ENCODE measurements around the gene CES4A.

CES4A gene

DNA sequence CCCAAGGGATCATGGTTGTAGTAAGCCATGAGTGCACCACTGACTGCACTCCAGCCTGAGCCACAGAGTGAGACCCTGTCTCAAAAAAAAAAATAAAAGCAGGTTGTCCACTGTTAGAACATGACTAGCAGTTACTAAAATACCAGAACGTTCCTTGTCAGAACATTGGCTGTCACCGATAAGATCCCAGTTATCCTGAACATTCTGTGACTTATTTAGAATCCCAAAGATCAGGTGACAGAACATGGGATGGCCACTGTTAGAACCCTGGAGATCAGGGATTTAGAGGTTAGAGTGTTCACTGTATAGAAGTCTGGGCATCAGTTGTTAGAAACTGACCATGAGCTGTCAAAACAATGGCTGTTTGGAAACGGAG, 8.6 kb downstream of the CES4A start:
- Histone ChIP-seq H4K91ac (ENCODE audit: low read depth, low read length, poor library complexity) (no peak overlapping the region), H2BK15ac (ENCODE audit: low read length) (no peak overlapping the region), H3K23ac (ENCODE audit: low read depth, low read length, poor library complexity) (no peak overlapping the region), H3K4me3 (ENCODE audit: low read length in 2 of 2) (no peak overlapping the region), H3K27me3 (ENCODE audit: control insufficient read depth in 3 of 3, insufficient read depth in 3 of 3, low read depth in 1 of 3, low read length in 3 of 3) (peaks cover 4 to 60% (median 32%) of the 10 kb centered on the region in 3 experiments), H3K79me1 (ENCODE audit: low read depth, low read length) (no peaks in the 10 kb centered on the region), H3K27ac (replicated peaks; ENCODE audit: low read length) (no peak overlapping the region), H2AK5ac (ENCODE audit: low read depth, low read length) (no peak overlapping the region), H2BK12ac (ENCODE audit: low read length) (no peak overlapping the region), H2BK5ac (ENCODE audit: low read length) (no peak overlapping the region), H3K4ac (ENCODE audit: low read length) (no peak overlapping the region), H2AFZ (ENCODE audit: low read length) (no peak overlapping the region), H3K4me1 (ENCODE audit: control insufficient read depth in 2 of 2, insufficient read depth in 1 of 2, low read depth in 1 of 2, low read length in 2 of 2) (peaks cover 4 to 10% of the 10 kb centered on the region in 2 donors), H3K18ac (ENCODE audit: low read length) (no peak overlapping the region), H4K8ac (ENCODE audit: low read depth, low read length) (no peak overlapping the region), H3K9ac (ENCODE audit: low read depth, low read length, poor library complexity) (no peak overlapping the region), H3K14ac (ENCODE audit: low read length) (no peak overlapping the region), H3K9me3 (replicated peaks in 1 of 2; ENCODE audit: control insufficient read depth in 2 of 2, insufficient read depth in 1 of 2, low read depth in 1 of 2, low read length in 2 of 2) (peaks cover 0 to 2% of the 10 kb centered on the region in 2 donors), H3K4me2 (ENCODE audit: insufficient read depth, low read length, poor library complexity, severe bottlenecking) (no peak overlapping the region), H2BK120ac (ENCODE audit: low read depth, low read length) (no peak overlapping the region), H3K36me3 (replicated peaks in 1 of 2; ENCODE audit: control insufficient read depth in 2 of 2, insufficient read depth in 2 of 2, low read length in 2 of 2) (no peaks in the 10 kb centered on the region)
- WGBS, 2 donors (ENCODE audit: extremely low coverage in 2 of 2, insufficient read length in 2 of 2, insufficient replicate concordance in 1 of 2) = no CpG with 5 or more reads among the region's 3 CpGs
- DNase-seq (ENCODE audit: low spot score) = no peak

DNA sequence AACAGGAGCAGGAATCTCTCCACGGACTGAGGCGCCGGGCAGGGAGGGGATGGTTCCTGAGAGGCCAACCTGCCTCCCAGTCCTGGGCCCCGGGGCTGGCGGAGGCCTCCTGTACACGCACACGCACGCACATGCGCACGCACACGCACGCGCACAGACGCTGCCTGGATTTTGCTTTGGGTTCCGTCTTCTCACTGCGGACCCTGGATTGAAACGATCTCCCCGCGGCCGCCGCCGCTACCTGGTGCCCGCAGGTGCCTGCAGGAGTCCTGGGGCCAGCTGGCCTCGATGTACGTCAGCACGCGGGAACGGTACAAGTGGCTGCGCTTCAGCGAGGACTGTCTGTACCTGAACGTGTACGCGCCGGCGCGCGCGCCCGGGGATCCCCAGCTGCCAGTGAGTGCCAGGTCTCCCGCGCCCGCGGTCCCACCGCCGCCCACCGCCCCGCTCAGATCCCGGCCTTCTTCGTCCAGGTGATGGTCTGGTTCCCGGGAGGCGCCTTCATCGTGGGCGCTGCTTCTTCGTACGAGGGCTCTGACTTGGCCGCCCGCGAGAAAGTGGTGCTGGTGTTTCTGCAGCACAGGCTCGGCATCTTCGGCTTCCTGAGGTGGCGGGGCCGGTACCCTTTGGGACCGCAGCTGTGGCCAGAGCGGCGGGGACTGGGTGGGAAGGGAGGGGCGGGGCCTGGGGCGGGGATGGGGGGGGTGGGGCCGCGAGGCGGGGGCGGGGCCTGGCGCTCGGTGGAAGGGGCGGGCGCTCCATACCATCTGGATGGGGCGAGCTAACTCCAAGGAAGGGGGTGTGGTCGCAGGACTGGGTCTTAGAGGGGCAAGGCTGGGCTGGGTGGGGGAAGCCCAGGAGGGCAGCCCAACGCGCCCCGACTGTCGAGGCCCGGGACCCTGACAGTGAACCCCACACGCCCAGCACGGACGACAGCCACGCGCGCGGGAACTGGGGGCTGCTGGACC, 12.3 kb downstream of the CES4A start:
- no peak overlapping the region for H2BK12ac ChIP-seq (ENCODE audit: low read length)
- H3K27me3 ChIP-seq (ENCODE audit: control insufficient read depth in 3 of 3, insufficient read depth in 3 of 3, low read depth in 1 of 3, low read length in 3 of 3) = peaks cover 4 to 86% (median 38%) of the 10 kb centered on the region in 3 experiments
- H2BK15ac ChIP-seq (ENCODE audit: low read length) = no peak overlapping the region
- H3K4ac ChIP-seq (ENCODE audit: low read length) = no peak overlapping the region
- no peak overlapping the region for H3K14ac ChIP-seq (ENCODE audit: low read length)
- no peak overlapping the region for H3K27ac ChIP-seq (replicated peaks; ENCODE audit: low read length)
- no peak for DNase-seq (ENCODE audit: low spot score)
- no peaks in the 10 kb centered on the region for H3K36me3 ChIP-seq (replicated peaks in 1 of 2; ENCODE audit: control insufficient read depth in 2 of 2, insufficient read depth in 2 of 2, low read length in 2 of 2)
- peak overlapping the region; percentile 77 for H3K23ac ChIP-seq (ENCODE audit: low read depth, low read length, poor library complexity)
- H3K9ac ChIP-seq (ENCODE audit: low read depth, low read length, poor library complexity) = peak overlapping the region; percentile 82
- no peak overlapping the region for H4K91ac ChIP-seq (ENCODE audit: low read depth, low read length, poor library complexity)
- peak overlapping the region; percentile 68 for H2BK120ac ChIP-seq (ENCODE audit: low read depth, low read length)
- no CpG with 5 or more reads among the region's 89 CpGs for WGBS, 2 donors (ENCODE audit: extremely low coverage in 2 of 2, insufficient read length in 2 of 2, insufficient replicate concordance in 1 of 2)
- no peak overlapping the region for H4K8ac ChIP-seq (ENCODE audit: low read depth, low read length)
- peaks cover 4 to 10% of the 10 kb centered on the region in 2 donors for H3K4me1 ChIP-seq (ENCODE audit: control insufficient read depth in 2 of 2, insufficient read depth in 1 of 2, low read depth in 1 of 2, low read length in 2 of 2)
- peak overlapping the region; percentile 60 for H2AK5ac ChIP-seq (ENCODE audit: low read depth, low read length)
- peaks cover 0 to 2% of the 10 kb centered on the region in 2 donors for H3K9me3 ChIP-seq (replicated peaks in 1 of 2; ENCODE audit: control insufficient read depth in 2 of 2, insufficient read depth in 1 of 2, low read depth in 1 of 2, low read length in 2 of 2)
- H3K4me2 ChIP-seq (ENCODE audit: insufficient read depth, low read length, poor library complexity, severe bottlenecking) = peak overlapping the region; percentile 98
- peak overlapping the region; percentile 92 for H3K18ac ChIP-seq (ENCODE audit: low read length)
- H3K79me1 ChIP-seq (ENCODE audit: low read depth, low read length) = no peaks in the 10 kb centered on the region
- H2AFZ ChIP-seq (ENCODE audit: low read length) = peak overlapping the region; percentile 96
- H3K4me3 ChIP-seq (ENCODE audit: low read length in 2 of 2) = peak overlapping the region; percentile 45 to 85
- peak overlapping the region; percentile 27 for H2BK5ac ChIP-seq (ENCODE audit: low read length)

DNA sequence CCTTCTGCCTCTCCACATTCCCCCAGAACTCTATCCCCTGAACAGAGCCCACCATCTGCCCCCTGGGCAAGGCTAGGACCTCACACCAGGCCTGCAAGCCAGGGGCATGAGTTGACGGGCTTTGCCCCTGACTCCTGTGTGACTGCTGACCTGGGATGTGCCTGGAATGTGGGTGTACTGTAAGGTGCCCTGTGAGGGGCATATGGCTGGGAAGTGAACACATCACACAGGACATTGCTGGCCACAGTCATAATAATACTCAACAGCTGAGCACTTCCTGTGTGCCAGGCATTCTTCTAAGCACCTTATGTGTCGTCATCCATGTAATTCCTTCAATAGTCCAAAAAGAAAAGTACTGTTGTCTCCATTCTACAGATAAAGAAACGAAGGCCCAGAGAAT, 13.3 kb downstream of the CES4A start:
- Histone ChIP-seq H3K27me3 (ENCODE audit: control insufficient read depth in 3 of 3, insufficient read depth in 3 of 3, low read depth in 1 of 3, low read length in 3 of 3) (peaks cover 4 to 84% (median 38%) of the 10 kb centered on the region in 3 experiments), H3K36me3 (replicated peaks in 1 of 2; ENCODE audit: control insufficient read depth in 2 of 2, insufficient read depth in 2 of 2, low read length in 2 of 2) (no peaks in the 10 kb centered on the region), H4K8ac (ENCODE audit: low read depth, low read length) (no peak overlapping the region), H3K9me3 (replicated peaks in 1 of 2; ENCODE audit: control insufficient read depth in 2 of 2, insufficient read depth in 1 of 2, low read depth in 1 of 2, low read length in 2 of 2) (peaks cover 0 to 2% of the 10 kb centered on the region in 2 donors), H3K14ac (ENCODE audit: low read length) (no peak overlapping the region), H2AFZ (ENCODE audit: low read length) (no peak overlapping the region), H2BK12ac (ENCODE audit: low read length) (no peak overlapping the region), H2BK15ac (ENCODE audit: low read length) (no peak overlapping the region), H3K4me2 (ENCODE audit: insufficient read depth, low read length, poor library complexity, severe bottlenecking) (no peak overlapping the region), H4K91ac (ENCODE audit: low read depth, low read length, poor library complexity) (no peak overlapping the region), H3K4ac (ENCODE audit: low read length) (no peak overlapping the region), H2BK120ac (ENCODE audit: low read depth, low read length) (no peak overlapping the region), H2BK5ac (ENCODE audit: low read length) (peak overlapping the region; percentile 27), H3K4me1 (ENCODE audit: control insufficient read depth in 2 of 2, insufficient read depth in 1 of 2, low read depth in 1 of 2, low read length in 2 of 2) (peaks cover 4 to 10% of the 10 kb centered on the region in 2 donors), H3K27ac (replicated peaks; ENCODE audit: low read length) (no peak overlapping the region), H3K4me3 (ENCODE audit: low read length in 2 of 2) (no peak overlapping the region), H3K23ac (ENCODE audit: low read depth, low read length, poor library complexity) (no peak overlapping the region), H3K18ac (ENCODE audit: low read length) (peak overlapping the region; percentile 72), H3K9ac (ENCODE audit: low read depth, low read length, poor library complexity) (peak overlapping the region; percentile 53), H3K79me1 (ENCODE audit: low read depth, low read length) (no peaks in the 10 kb centered on the region), H2AK5ac (ENCODE audit: low read depth, low read length) (no peak overlapping the region)
- no CpG with 5 or more reads among the region's 3 CpGs for whole genome bisulfite sequencing, 2 donors (ENCODE audit: extremely low coverage in 2 of 2, insufficient read length in 2 of 2, insufficient replicate concordance in 1 of 2)
- DNase-seq (ENCODE audit: low spot score) = no peak

DNA sequence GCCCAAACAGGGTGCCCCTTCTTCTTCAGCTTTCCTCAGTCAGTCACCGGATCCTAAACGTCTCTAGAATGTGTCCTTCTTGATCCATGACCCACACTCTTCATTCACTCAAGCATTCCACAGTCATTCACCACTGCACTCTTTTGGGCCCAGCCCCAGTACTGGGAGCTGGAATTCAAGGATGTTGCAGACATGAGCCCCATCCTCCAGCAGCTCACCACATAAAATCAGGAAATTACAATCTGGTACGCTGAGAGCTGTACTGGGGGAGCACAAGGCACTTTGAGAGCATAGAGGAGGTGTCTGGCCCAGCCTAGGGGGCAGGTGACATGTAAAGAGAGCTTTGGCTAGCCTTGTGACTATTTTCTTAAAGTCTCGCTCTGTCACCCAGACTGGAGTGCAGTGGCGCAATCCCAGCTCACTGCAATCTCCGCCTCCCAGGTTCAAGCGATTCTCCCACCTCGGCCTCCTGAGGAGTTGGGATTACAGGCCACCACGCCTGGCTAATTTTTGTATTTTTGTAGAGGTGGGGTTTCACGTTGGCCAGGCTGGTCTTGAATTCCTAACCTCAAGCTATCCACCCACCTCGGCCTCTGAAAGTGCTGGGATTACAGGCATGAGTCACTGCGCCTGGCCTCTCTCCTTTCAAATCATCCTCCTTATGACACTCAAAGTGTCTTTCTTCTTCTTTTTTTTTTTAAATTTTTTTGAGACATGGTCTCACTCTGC, 18.7 kb downstream of the CES4A start:
- Histone ChIP-seq H3K9me3 (replicated peaks in 1 of 2; ENCODE audit: control insufficient read depth in 2 of 2, insufficient read depth in 1 of 2, low read depth in 1 of 2, low read length in 2 of 2) (no peaks in the 10 kb centered on the region), H2BK5ac (ENCODE audit: low read length) (no peak overlapping the region), H3K4me1 (ENCODE audit: control insufficient read depth in 2 of 2, insufficient read depth in 1 of 2, low read depth in 1 of 2, low read length in 2 of 2) (peaks cover 0 to 2% of the 10 kb centered on the region in 2 donors), H3K79me1 (ENCODE audit: low read depth, low read length) (no peaks in the 10 kb centered on the region), H3K4ac (ENCODE audit: low read length) (no peak overlapping the region), H2AK5ac (ENCODE audit: low read depth, low read length) (peak overlapping the region; percentile 14), H3K23ac (ENCODE audit: low read depth, low read length, poor library complexity) (no peak overlapping the region), H2BK120ac (ENCODE audit: low read depth, low read length) (no peak overlapping the region), H4K91ac (ENCODE audit: low read depth, low read length, poor library complexity) (no peak overlapping the region), H3K27ac (replicated peaks; ENCODE audit: low read length) (no peak overlapping the region), H2BK12ac (ENCODE audit: low read length) (no peak overlapping the region), H3K27me3 (ENCODE audit: control insufficient read depth in 3 of 3, insufficient read depth in 3 of 3, low read depth in 1 of 3, low read length in 3 of 3) (peaks cover 0 to 70% (median 5%) of the 10 kb centered on the region in 3 experiments), H3K4me2 (ENCODE audit: insufficient read depth, low read length, poor library complexity, severe bottlenecking) (no peak overlapping the region), H3K14ac (ENCODE audit: low read length) (no peak overlapping the region), H3K18ac (ENCODE audit: low read length) (no peak overlapping the region), H3K36me3 (replicated peaks in 1 of 2; ENCODE audit: control insufficient read depth in 2 of 2, insufficient read depth in 2 of 2, low read length in 2 of 2) (no peaks in the 10 kb centered on the region), H2AFZ (ENCODE audit: low read length) (no peak overlapping the region), H2BK15ac (ENCODE audit: low read length) (no peak overlapping the region), H3K9ac (ENCODE audit: low read depth, low read length, poor library complexity) (no peak overlapping the region), H3K4me3 (ENCODE audit: low read length in 2 of 2) (no peak overlapping the region), H4K8ac (ENCODE audit: low read depth, low read length) (no peak overlapping the region)
- no peak for DNase-seq (ENCODE audit: low spot score)
- WGBS, 2 donors (ENCODE audit: extremely low coverage in 2 of 2, insufficient read length in 2 of 2, insufficient replicate concordance in 1 of 2) = no CpG with 5 or more reads among the region's 12 CpGs
